MM.1S (cell line): ENCODE data around the gene CABP2.

ENCODE experiments used
- EZH2 ChIP-seq: fragments of 300-600 bp; sonication (generic); optimal IDR thresholded peaks from 2 replicates; pipeline ENCODE3; 2017; ENCODE audit warnings: low read depth, mild to moderate bottlenecking, antibody characterized with exemption, low read length, mixed read lengths
- TF ChIP-seq, protein P1 (sequence below): fragments of 300-600 bp; sonication (generic); IDR thresholded peaks from 2 replicates; pipeline ENCODE4 v1.5.1; 2016; ENCODE audit warnings: antibody characterized with exemption, low read length, mixed read lengths

GRCh38 chr11:67561971-67562619 lies 38.8 kb upstream of the CABP2 start:
- TF ChIP-seq, protein P1, sequence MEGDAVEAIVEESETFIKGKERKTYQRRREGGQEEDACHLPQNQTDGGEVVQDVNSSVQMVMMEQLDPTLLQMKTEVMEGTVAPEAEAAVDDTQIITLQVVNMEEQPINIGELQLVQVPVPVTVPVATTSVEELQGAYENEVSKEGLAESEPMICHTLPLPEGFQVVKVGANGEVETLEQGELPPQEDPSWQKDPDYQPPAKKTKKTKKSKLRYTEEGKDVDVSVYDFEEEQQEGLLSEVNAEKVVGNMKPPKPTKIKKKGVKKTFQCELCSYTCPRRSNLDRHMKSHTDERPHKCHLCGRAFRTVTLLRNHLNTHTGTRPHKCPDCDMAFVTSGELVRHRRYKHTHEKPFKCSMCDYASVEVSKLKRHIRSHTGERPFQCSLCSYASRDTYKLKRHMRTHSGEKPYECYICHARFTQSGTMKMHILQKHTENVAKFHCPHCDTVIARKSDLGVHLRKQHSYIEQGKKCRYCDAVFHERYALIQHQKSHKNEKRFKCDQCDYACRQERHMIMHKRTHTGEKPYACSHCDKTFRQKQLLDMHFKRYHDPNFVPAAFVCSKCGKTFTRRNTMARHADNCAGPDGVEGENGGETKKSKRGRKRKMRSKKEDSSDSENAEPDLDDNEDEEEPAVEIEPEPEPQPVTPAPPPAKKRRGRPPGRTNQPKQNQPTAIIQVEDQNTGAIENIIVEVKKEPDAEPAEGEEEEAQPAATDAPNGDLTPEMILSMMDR, result no peak
- no peak for TF ChIP-seq EZH2
